Neural progenitor cell (in vitro differentiated cells): ENCODE measurements around the gene CNTRL. TPM values are rescaled to one million over a fixed set of nuclear protein-coding genes. Genes with fewer than 3 reads are reported as not detected.

Source experiments
- DNase-seq: peaks from one replicate; pipeline ENCODE4 v3.0.0-alpha.2; 2016; ENCODE audit warnings: low spot score
- H2AFZ ChIP-seq: fragments of 200-600 bp; sonication (generic); replicated peaks from 2 replicates; pipeline ENCODE4 v1.6.1; 2016; ENCODE audit warnings: antibody characterized with exemption
- H3F3A ChIP-seq: fragments of 200-600 bp; sonication (generic); 2 replicates; pipeline ENCODE4 v1.6.1; 2016; ENCODE audit warnings: antibody characterized with exemption, low read depth
- H3K27ac ChIP-seq: fragments of 200-600 bp; sonication (generic); 2 replicates; pipeline ENCODE4 v1.5.1; 2016; ENCODE audit warnings: mild to moderate bottlenecking
- H3K27me3 ChIP-seq: fragments of 200-600 bp; sonication (generic); 2 replicates; pipeline ENCODE4 v1.6.1; 2016; ENCODE audit warnings: mild to moderate bottlenecking, moderate library complexity
- H3K36me3 ChIP-seq: fragments of 200-600 bp; sonication (generic); 2 replicates; pipeline ENCODE4 v1.5.1; 2016
- H3K4me1 ChIP-seq: fragments of 200-600 bp; sonication (generic); 2 replicates; pipeline ENCODE4 v1.6.1; 2016; ENCODE audit warnings: mixed run types
- H3K4me2 ChIP-seq: fragments of 200-600 bp; sonication (generic); 2 replicates; pipeline ENCODE4 v1.6.1; 2016
- H3K4me3 ChIP-seq: fragments of 200-600 bp; sonication (generic); 2 replicates; pipeline ENCODE4 v1.5.1; 2016
- H3K79me2 ChIP-seq: fragments of 200-600 bp; sonication (generic); 2 replicates; pipeline ENCODE4 v1.6.1; 2016; ENCODE audit warnings: low read depth
- H3K9ac ChIP-seq: fragments of 200-600 bp; sonication (generic); 2 replicates; pipeline ENCODE4 v1.6.1; 2016
- H3K9me3 ChIP-seq: fragments of 200-600 bp; sonication (generic); 2 replicates; pipeline ENCODE4 v1.5.1; 2016; ENCODE audit warnings: low read depth
- H4K20me1 ChIP-seq: fragments of 200-600 bp; sonication (generic); 2 replicates; pipeline ENCODE4 v1.6.1; 2016; ENCODE audit warnings: low read depth
- H3K27ac Mint-ChIP-seq: 3 replicates; pipeline ENCODE4 v1.8.0; 2021; ENCODE audit warnings: mixed read lengths
- H3K27me3 Mint-ChIP-seq: 2 replicates; pipeline ENCODE4 v1.8.0; 2022; ENCODE audit warnings: low read depth, mild to moderate bottlenecking, inconsistent platforms, moderate library complexity, mixed read lengths; ENCODE audit not compliant: insufficient read depth
- H3K36me3 Mint-ChIP-seq: 3 replicates; pipeline ENCODE4 v1.8.0; 2021; ENCODE audit warnings: mixed read lengths
- H3K4me1 Mint-ChIP-seq: 3 replicates; pipeline ENCODE4 v1.8.0; 2021; ENCODE audit warnings: mixed read lengths
- H3K4me3 Mint-ChIP-seq: 3 replicates; pipeline ENCODE4 v1.8.0; 2021; ENCODE audit warnings: mild to moderate bottlenecking, moderate library complexity, mixed read lengths
- H3K9me3 Mint-ChIP-seq: 3 replicates; pipeline ENCODE4 v1.8.0; 2020; ENCODE audit warnings: mixed read lengths
- EZH2 ChIP-seq: fragments of 200-600 bp; sonication (generic); IDR thresholded peaks from 2 replicates; pipeline ENCODE4 v1.6.1; 2017; ENCODE audit warnings: antibody characterized with exemption, mild to moderate bottlenecking, moderate library complexity
- EZH2phosphoT487 ChIP-seq: fragments of 200-600 bp; sonication (generic); IDR thresholded peaks from 2 replicates; pipeline ENCODE4 v1.6.1; 2017; ENCODE audit warnings: antibody characterized with exemption
- total RNA-seq: library from RNA; depleted of rRNA; stranded (reverse); fragments of >200 nt; gene quantifications from 2 replicates; pipeline ENCODE4 v1.2.3, GENCODE V29; 2015; ENCODE audit warnings: low replicate concordance
- TF ChIP-seq, protein P1 (sequence below): fragments of 200-600 bp; sonication (generic); IDR thresholded peaks from 2 replicates; pipeline ENCODE4 v1.5.1; 2017; ENCODE audit warnings: antibody characterized with exemption, mild to moderate bottlenecking

The CNTRL gene
- total RNA-seq, 1 donor from 2014 or later, result 45.4 TPM

DNA sequence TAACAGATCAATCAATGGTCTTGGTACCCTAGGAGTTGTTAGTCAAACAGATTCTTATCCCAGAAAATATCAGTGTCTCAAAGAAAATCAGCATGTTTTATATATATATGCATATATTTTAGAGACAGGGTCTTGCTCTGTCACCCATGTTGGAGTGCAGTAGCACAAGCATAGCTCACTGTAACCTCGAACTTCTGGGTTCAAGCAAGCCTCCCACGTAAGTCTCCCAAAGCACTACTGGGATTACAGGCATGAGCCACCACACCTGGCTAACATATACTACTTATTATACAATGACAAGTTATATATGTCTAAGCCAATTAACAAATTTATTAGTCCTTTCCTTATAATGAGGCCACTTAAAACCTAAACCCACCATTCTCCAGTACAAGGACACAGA is 116.5 kb downstream of the CNTRL start:
- Mint-ChIP-seq H3K9me3 (no peaks in the 10 kb centered on the region), H3K4me1 (peaks cover 15% of the 10 kb centered on the region), H3K4me3 (no peak overlapping the region), H3K27me3 (no peaks in the 10 kb centered on the region), H3K27ac (no peak overlapping the region), H3K36me3 (peaks cover 3% of the 10 kb centered on the region)
- Histone ChIP-seq H3K4me2 (no peak overlapping the region), H3K27ac (no peak overlapping the region), H2AFZ (no peak overlapping the region), H3K79me2 (peaks cover 91% of the 10 kb centered on the region), H4K20me1 (peaks cover 68% of the 10 kb centered on the region), H3K27me3 (no peaks in the 10 kb centered on the region), H3K9me3 (no peaks in the 10 kb centered on the region), H3K4me3 (no peak overlapping the region), H3K4me1 (peaks cover 3% of the 10 kb centered on the region), H3K9ac (no peak overlapping the region), H3K36me3 (peaks cover 5% of the 10 kb centered on the region), H3F3A (no peaks in the 10 kb centered on the region)
- no peak for DNase-seq
- TF ChIP-seq EZH2 (no peak), EZH2phosphoT487 (no peak)
- TF ChIP-seq, protein P1, sequence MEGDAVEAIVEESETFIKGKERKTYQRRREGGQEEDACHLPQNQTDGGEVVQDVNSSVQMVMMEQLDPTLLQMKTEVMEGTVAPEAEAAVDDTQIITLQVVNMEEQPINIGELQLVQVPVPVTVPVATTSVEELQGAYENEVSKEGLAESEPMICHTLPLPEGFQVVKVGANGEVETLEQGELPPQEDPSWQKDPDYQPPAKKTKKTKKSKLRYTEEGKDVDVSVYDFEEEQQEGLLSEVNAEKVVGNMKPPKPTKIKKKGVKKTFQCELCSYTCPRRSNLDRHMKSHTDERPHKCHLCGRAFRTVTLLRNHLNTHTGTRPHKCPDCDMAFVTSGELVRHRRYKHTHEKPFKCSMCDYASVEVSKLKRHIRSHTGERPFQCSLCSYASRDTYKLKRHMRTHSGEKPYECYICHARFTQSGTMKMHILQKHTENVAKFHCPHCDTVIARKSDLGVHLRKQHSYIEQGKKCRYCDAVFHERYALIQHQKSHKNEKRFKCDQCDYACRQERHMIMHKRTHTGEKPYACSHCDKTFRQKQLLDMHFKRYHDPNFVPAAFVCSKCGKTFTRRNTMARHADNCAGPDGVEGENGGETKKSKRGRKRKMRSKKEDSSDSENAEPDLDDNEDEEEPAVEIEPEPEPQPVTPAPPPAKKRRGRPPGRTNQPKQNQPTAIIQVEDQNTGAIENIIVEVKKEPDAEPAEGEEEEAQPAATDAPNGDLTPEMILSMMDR, result no peak

DNA sequence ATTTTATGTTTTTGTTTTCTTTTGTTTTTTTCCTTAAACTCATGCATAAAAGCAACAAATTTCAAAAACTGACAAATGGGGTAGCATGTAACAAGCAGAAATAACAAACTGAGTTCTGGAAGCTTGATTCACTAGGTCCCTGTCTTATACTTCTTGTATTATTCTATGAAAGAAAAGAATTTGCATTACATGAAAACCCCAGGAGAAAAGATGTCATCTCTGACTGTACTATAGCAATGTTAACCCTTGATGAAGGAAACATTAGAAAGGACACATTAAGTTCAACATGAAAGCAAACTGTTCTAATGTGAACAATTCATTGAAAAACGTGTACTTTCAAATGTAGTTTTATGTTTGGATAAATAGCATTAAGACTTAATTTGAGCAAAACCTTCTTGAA is 117.8 kb downstream of the CNTRL start:
- H3K9me3 ChIP-seq, result no peaks in the 10 kb centered on the region
- no peaks in the 10 kb centered on the region for H3K27me3 Mint-ChIP-seq
- DNase-seq, result no peak
- H3K4me2 ChIP-seq, result no peak overlapping the region
- no peak overlapping the region for H3K27ac ChIP-seq
- H3K4me3 Mint-ChIP-seq, result no peak overlapping the region
- peaks cover 3% of the 10 kb centered on the region for H3K4me1 ChIP-seq
- no peaks in the 10 kb centered on the region for H3K36me3 ChIP-seq
- no peaks in the 10 kb centered on the region for H3K27me3 ChIP-seq
- H3F3A ChIP-seq, result no peaks in the 10 kb centered on the region
- no peak overlapping the region for H3K27ac Mint-ChIP-seq
- no peaks in the 10 kb centered on the region for H3K36me3 Mint-ChIP-seq
- H3K9me3 Mint-ChIP-seq, result no peaks in the 10 kb centered on the region
- no peak overlapping the region for H2AFZ ChIP-seq
- H3K4me3 ChIP-seq, result no peak overlapping the region
- H4K20me1 ChIP-seq, result peaks cover 76% of the 10 kb centered on the region
- peaks cover 18% of the 10 kb centered on the region for H3K4me1 Mint-ChIP-seq
- H3K79me2 ChIP-seq, result peaks cover 91% of the 10 kb centered on the region
- H3K9ac ChIP-seq, result no peak overlapping the region
- TF ChIP-seq, protein P1, result no peak

DNA sequence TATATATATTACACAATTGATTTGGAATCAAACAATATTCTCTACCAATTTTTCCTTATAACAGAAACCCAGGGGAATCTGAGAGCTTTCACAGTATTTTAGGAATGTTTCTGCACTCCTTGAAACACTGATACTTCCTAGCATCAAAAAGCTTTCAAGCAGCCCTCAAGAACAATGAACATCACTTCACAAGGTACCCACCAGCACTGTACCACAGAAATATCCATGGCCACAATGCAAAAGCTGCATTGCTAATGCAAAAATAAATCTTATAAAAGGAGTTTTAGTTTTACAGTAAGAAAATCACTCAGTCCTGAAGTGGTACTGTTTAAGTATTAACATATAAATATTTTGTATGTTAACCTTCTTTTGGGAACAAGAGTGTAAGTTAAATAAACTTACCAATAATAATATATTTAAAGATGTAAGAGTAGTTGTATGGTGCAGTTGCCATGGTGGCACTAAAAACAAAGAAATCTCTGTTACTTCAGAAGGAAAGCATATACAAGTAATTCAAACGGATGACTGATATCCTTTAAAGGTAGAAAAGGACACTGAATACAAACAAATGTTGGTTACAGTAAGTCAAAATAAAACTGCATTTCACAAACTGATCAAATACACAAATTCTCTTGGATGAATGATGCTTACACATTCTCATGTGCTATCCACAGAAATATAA is 118.3 kb downstream of the CNTRL start:
- Histone ChIP-seq H3K4me2 (no peak overlapping the region), H3K27ac (no peak overlapping the region), H3K4me3 (no peak overlapping the region), H3K27me3 (no peaks in the 10 kb centered on the region), H2AFZ (no peak overlapping the region), H3K4me1 (peaks cover 4% of the 10 kb centered on the region), H3F3A (no peaks in the 10 kb centered on the region), H3K9me3 (no peaks in the 10 kb centered on the region), H3K9ac (no peak overlapping the region), H4K20me1 (peaks cover 79% of the 10 kb centered on the region), H3K36me3 (no peaks in the 10 kb centered on the region), H3K79me2 (peaks cover 93% of the 10 kb centered on the region)
- no peaks in the 10 kb centered on the region for H3K36me3 Mint-ChIP-seq
- no peak overlapping the region for H3K27ac Mint-ChIP-seq
- H3K4me3 Mint-ChIP-seq, result no peak overlapping the region
- H3K9me3 Mint-ChIP-seq, result no peaks in the 10 kb centered on the region
- peaks cover 19% of the 10 kb centered on the region for H3K4me1 Mint-ChIP-seq
- H3K27me3 Mint-ChIP-seq, result no peaks in the 10 kb centered on the region
- no peak for DNase-seq
- TF ChIP-seq, protein P1, result no peak
- no peak for TF ChIP-seq EZH2phosphoT487
- no peak for TF ChIP-seq EZH2
